C4-2B (cell line): ENCODE data around the gene DLL3.

Source experiments
- H3K27ac ChIP-seq: fragments of 450-650 bp; 2 replicates; pipeline ENCODE4 v1.5.1; 2017
- ZFX ChIP-seq: fragments of 450-650 bp; IDR thresholded peaks from 2 replicates; pipeline ENCODE4 v1.6.1; 2017
- TF ChIP-seq, protein P1 (sequence below): fragments of 450-650 bp; conservative IDR thresholded peaks from 2 replicates; pipeline ENCODE4 v1.5.1; 2017; ENCODE audit warnings: mild to moderate bottlenecking

DLL3 gene

GRCh38 chr19:39554701-39555311 is 56.1 kb downstream of the DLL3 start:
- H3K27ac ChIP-seq: no peak overlapping the region
- TF ChIP-seq ZFX: no peak
- TF ChIP-seq, protein P1, sequence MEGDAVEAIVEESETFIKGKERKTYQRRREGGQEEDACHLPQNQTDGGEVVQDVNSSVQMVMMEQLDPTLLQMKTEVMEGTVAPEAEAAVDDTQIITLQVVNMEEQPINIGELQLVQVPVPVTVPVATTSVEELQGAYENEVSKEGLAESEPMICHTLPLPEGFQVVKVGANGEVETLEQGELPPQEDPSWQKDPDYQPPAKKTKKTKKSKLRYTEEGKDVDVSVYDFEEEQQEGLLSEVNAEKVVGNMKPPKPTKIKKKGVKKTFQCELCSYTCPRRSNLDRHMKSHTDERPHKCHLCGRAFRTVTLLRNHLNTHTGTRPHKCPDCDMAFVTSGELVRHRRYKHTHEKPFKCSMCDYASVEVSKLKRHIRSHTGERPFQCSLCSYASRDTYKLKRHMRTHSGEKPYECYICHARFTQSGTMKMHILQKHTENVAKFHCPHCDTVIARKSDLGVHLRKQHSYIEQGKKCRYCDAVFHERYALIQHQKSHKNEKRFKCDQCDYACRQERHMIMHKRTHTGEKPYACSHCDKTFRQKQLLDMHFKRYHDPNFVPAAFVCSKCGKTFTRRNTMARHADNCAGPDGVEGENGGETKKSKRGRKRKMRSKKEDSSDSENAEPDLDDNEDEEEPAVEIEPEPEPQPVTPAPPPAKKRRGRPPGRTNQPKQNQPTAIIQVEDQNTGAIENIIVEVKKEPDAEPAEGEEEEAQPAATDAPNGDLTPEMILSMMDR: no peak

DNA sequence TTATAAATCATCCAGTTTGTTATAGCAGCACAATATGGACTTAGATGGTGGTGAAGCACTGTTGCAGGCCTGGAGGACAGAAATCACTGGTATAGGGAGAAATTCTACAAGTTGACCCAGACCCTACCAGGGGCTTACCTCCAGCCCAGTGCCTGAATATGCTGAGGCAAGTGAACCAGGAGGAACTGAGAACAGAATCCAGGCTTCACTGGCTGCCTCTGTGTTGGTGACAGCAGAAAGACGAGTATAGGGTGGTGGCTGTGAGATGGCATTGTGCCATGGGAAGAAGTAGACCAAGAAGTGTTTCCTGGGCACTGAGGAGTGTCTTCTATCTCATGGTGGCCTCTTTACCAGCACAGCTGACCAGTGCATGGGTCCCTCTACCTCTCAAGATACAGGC is 57.1 kb downstream of the DLL3 start:
- no peak for TF ChIP-seq ZFX
- TF ChIP-seq, protein P1: no peak

More for the DNA sequence above, 57.1 kb downstream of the DLL3 start:
- H3K27ac ChIP-seq: no peak overlapping the region
